HG03039 (cell line): ENCODE measurements around the gene NKTR.

Experiments
- ATAC-seq: cut with Tn5 transposase; IDR thresholded peaks from one replicate; pipeline ENCODE4 v1.9.1; 2021; ENCODE audit warnings: mild to moderate bottlenecking, moderate library complexity; ENCODE audit not compliant: unreplicated experiment

NKTR gene

GRCh38 chr3:42661593-42662022 lies 61.1 kb downstream of the NKTR start:
- ATAC-seq = no peak

GRCh38 chr3:42662037-42662812 lies 61.7 kb downstream of the NKTR start:
- no peak for ATAC-seq

- no peak for ATAC-seq
Measured at GRCh38 chr3:42662813-42663535, 62.5 kb downstream of the NKTR start.

GRCh38 chr3:42663581-42664437 lies 63.3 kb downstream of the NKTR start:
- ATAC-seq = no peak

- ATAC-seq = no peak
Measured at GRCh38 chr3:42664438-42664803, 63.9 kb downstream of the NKTR start.

GRCh38 chr3:42665050-42665878 lies 64.8 kb downstream of the NKTR start:
- ATAC-seq = no peak

GRCh38 chr3:42666022-42666421 lies 65.5 kb downstream of the NKTR start:
- ATAC-seq = no peak

GRCh38 chr3:42666577-42666998 lies 66.1 kb downstream of the NKTR start:
- no peak for ATAC-seq

GRCh38 chr3:42667096-42667522 lies 66.6 kb downstream of the NKTR start:
- ATAC-seq = no peak

- ATAC-seq = no peak
Measured at GRCh38 chr3:42667523-42668412, 67.3 kb downstream of the NKTR start.

- ATAC-seq = no peak
Measured at GRCh38 chr3:42668413-42668760, 67.9 kb downstream of the NKTR start.

GRCh38 chr3:42668793-42669217 lies 68.3 kb downstream of the NKTR start:
- ATAC-seq = no peak

- ATAC-seq = no peak
Measured at GRCh38 chr3:42670051-42670576, 69.6 kb downstream of the NKTR start.

GRCh38 chr3:42670670-42671069 lies 70.2 kb downstream of the NKTR start:
- ATAC-seq = no peak

- no peak for ATAC-seq
Measured at GRCh38 chr3:42672515-42672914, 72.0 kb downstream of the NKTR start.

- no peak for ATAC-seq
Measured at GRCh38 chr3:42673082-42673481, 72.6 kb downstream of the NKTR start.

GRCh38 chr3:42674146-42674545 lies 73.7 kb downstream of the NKTR start:
- ATAC-seq = no peak

GRCh38 chr3:42675909-42676308 lies 75.4 kb downstream of the NKTR start:
- no peak for ATAC-seq

GRCh38 chr3:42678447-42678846 lies 78.0 kb downstream of the NKTR start:
- ATAC-seq = no peak
